Lung (tissue), 12 donors: ENCODE data around the gene MARK2. TPM values are rescaled to one million over a fixed set of nuclear protein-coding genes. Genes with fewer than 3 reads are reported as not detected.
"Not testable (repeated sequence)": the region's sequence is repeated elsewhere in the genome, so short reads cannot be mapped to it uniquely, and the experiment has no call there.

Source experiments
- ATAC-seq: fragments of 200-7000 bp; cut with Tn5 transposase; one replicate; pipeline ENCODE4 v1.9.1; 2020; ENCODE audit warnings: moderate number of reproducible peaks; ENCODE audit not compliant: insufficient read depth, low FRiP score
- DNase-seq, 3 donors: peaks; one replicate each; pipeline ENCODE4 v3.0.0-alpha.2; 2013 to 2017
- H3K27ac ChIP-seq, 2 donors: one replicate each; pipeline ENCODE4 v1.5.1; 2013; ENCODE audit warnings: mild to moderate bottlenecking in 2 of 2, moderate library complexity in 2 of 2, control low read depth in 1 of 2, inconsistent platforms in 1 of 2, low read depth in 1 of 2, low read length in 1 of 2
- H3K27me3 ChIP-seq, 3 donors: one replicate each; pipeline ENCODE4 v1.5.1; 2013; ENCODE audit warnings: low read length in 2 of 3; ENCODE audit not compliant: control insufficient read depth in 3 of 3, insufficient read depth in 3 of 3
- H3K36me3 ChIP-seq, 4 donors: one replicate each; pipeline ENCODE4 v1.5.1; 2013; ENCODE audit warnings: low read length in 4 of 4, mild to moderate bottlenecking in 1 of 4, moderate library complexity in 1 of 4; ENCODE audit not compliant: control insufficient read depth in 4 of 4, insufficient read depth in 4 of 4
- H3K4me1 ChIP-seq, 5 donors: one replicate each; pipeline ENCODE4 v1.5.1; 2013; ENCODE audit warnings: low read length in 5 of 5, mild to moderate bottlenecking in 2 of 5, moderate library complexity in 1 of 5; ENCODE audit not compliant: control insufficient read depth in 5 of 5, insufficient read depth in 5 of 5
- H3K4me3 ChIP-seq: one replicate; pipeline ENCODE4 v1.5.1; 2013; ENCODE audit warnings: mild to moderate bottlenecking, control low read depth, moderate library complexity
- H3K9ac ChIP-seq, 2 donors: one replicate each; pipeline ENCODE4 v1.5.1; 2013; ENCODE audit warnings: low read length in 2 of 2, control low read depth in 1 of 2; ENCODE audit not compliant: insufficient read depth in 1 of 2
- H3K9me3 ChIP-seq, 4 donors: one replicate each; pipeline ENCODE4 v1.5.1; 2013; ENCODE audit warnings: low read length in 3 of 4, mild to moderate bottlenecking in 1 of 4, moderate library complexity in 1 of 4; ENCODE audit not compliant: control insufficient read depth in 4 of 4, insufficient read depth in 3 of 4
- WGBS, 2 donors: extraction: QIAGEN DNeasy Blood & Tissue Kit; methylation state at CpG; one replicate each; pipeline ENCODE4 v1.1.7; 2013; 5-methylcytosine and 5-hydroxymethylcytosine counted together
- polyA plus RNA-seq, 2 donors: library from polyadenylated mRNA; stranded (reverse); fragments of 200-250 nt; gene quantifications; one replicate each; pipeline ENCODE4 v1.2.1, GENCODE V29; 2013
- total RNA-seq, 2 donors: library from RNA; depleted of rRNA in 1 of 2; stranded (reverse); fragments of >200 nt in 1 of 2; gene quantifications; one replicate each; pipeline ENCODE4 v1.2.1, GENCODE V29; 2014 to 2021
- TF ChIP-seq, protein P1 (sequence below): IDR thresholded peaks from 2 replicates; pipeline ENCODE4 v1.5.1; 2012; ENCODE audit warnings: mild to moderate bottlenecking; ENCODE audit errors: control extremely low read depth, extremely low read depth
- donor health status: control.
- donor health status: control.
- donor health status: Bipolar disorder and iron deficiency.
- donor health status: healthy.
- donor health status: DM: yes; HTN: yes; CAD: no.

The MARK2 gene
- total and polyA plus RNA-seq, 4 donors, result 15.5 to 42.9 (median 32.3) TPM

DNA sequence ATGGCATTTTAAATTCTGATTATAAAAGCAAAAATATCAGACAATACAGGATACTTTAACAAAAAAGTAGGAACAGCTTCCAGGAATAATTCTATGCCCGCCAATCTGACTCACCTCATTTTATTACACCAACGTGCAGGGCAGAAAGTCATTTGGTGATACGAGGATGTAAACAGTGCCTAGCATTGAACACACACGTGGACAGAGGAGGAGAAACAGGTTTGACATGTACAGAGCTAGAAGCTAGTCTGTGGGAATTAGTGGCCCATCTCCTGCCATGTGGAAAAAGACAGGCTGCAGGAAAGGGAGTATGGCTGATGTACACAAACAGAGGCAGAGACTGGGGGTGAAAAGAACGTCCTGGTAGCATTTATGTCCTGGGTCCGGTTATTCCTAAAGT is 34.7 kb upstream of the MARK2 start:
- DNase-seq, result peak in 1 of 3 donors; percentile 5
- H3K27me3 ChIP-seq, result no peaks in the 10 kb centered on the region
- H3K36me3 ChIP-seq, result no peaks in the 10 kb centered on the region
- H3K9ac ChIP-seq, result no peak overlapping the region
- no peak overlapping the region for H3K4me3 ChIP-seq
- H3K9me3 ChIP-seq, result no peaks in the 10 kb centered on the region
- WGBS, 2 donors, result 77 to 87% methylated on average over 6 of the region's 6 CpGs
- H3K27ac ChIP-seq, result no peak overlapping the region
- no peak for ATAC-seq
- TF ChIP-seq, protein P1, sequence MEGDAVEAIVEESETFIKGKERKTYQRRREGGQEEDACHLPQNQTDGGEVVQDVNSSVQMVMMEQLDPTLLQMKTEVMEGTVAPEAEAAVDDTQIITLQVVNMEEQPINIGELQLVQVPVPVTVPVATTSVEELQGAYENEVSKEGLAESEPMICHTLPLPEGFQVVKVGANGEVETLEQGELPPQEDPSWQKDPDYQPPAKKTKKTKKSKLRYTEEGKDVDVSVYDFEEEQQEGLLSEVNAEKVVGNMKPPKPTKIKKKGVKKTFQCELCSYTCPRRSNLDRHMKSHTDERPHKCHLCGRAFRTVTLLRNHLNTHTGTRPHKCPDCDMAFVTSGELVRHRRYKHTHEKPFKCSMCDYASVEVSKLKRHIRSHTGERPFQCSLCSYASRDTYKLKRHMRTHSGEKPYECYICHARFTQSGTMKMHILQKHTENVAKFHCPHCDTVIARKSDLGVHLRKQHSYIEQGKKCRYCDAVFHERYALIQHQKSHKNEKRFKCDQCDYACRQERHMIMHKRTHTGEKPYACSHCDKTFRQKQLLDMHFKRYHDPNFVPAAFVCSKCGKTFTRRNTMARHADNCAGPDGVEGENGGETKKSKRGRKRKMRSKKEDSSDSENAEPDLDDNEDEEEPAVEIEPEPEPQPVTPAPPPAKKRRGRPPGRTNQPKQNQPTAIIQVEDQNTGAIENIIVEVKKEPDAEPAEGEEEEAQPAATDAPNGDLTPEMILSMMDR, result no peak
- H3K4me1 ChIP-seq, result no peaks in the 10 kb centered on the region

DNA sequence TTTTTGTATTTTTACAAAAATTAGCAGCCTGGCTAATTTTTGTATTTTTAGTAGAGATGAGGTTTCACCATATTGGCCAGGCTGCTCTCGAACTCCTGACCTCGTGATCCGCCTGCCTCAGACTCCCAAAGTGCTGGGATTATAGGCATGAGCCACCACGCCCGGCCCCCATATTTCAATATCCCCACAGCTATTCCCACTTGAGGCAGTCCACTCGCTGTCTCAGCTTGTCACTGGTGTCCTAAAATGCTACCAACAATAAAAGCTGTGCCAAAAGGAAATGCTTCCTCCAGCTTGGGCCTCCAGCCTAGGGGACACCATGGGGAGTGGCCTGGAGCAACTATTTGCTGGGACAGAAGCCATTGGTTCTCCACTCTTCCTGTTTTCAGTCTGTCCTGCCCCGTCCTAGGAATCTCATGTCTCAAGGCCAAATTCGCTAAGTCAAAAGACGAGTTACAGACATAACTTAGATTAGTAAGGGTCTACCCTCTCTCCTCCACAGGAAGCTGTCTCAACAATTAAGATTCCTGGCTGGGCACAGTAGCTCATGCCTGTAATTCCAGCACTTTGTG is 33.0 kb upstream of the MARK2 start:
- DNase-seq (peak in 2 of 3 donors; percentile 8 to 43), ATAC-seq (no peak)
- Histone ChIP-seq H3K9ac (no peak overlapping the region), H3K4me1 (no peaks in the 10 kb centered on the region), H3K36me3 (no peaks in the 10 kb centered on the region), H3K27ac (peak overlapping the region in 1 of 2 donors; percentile 70), H3K4me3 (no peak overlapping the region), H3K9me3 (no peaks in the 10 kb centered on the region), H3K27me3 (no peaks in the 10 kb centered on the region)
- TF ChIP-seq, protein P1, result no peak
- 65 to 84% methylated on average over 9 of the region's 9 CpGs for WGBS, 2 donors

DNA sequence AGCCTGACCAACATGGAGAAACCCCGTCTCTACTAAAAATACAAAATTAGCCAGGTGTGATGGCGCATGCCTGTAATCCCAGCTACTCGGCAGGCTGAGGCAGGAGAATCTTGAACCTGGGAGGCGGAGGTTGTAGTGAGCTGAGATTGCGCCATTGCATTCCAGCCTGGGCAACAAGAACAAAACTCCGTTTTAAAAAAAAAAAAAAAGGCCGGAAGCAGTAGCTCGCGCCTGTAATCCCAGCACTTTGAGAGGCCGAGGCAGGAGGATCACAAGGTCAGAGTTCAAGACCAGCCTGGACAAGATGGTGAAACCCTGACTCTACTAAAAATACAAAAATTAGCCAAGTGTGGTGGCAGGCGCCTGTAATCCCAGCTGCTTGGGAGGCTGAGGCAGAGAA is 28.5 kb upstream of the MARK2 start:
- 80 to 84% methylated on average over 11 of the region's 11 CpGs for WGBS, 2 donors
- not testable (repeated sequence) for H3K4me3 ChIP-seq, H3K27me3 ChIP-seq, H3K36me3 ChIP-seq, ATAC-seq, H3K9ac ChIP-seq, DNase-seq, H3K9me3 ChIP-seq, H3K27ac ChIP-seq
- peaks cover 0 to 20% (median 0%) of the 10 kb centered on the region in 5 donors for H3K4me1 ChIP-seq

DNA sequence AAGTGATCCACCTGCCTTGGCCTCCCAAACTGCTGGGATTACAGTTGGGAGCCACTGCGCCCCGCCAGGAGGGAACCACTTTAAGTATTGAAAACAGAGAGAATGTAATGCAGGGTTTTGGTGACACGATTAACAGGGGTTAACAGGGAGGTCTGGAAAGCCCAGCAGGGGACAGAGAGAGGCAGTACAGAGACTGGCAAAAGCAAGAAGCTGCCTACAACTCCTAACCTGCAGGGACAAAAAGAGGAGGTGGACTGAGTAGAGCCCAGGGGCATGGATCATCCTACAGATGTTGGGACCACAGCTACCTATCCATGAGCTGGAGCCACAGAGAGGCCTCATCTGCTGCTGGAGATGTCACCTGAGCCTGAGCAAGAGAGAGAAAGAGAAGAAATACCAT is 27.4 kb upstream of the MARK2 start:
- ATAC-seq (no peak), DNase-seq (no peak)
- H3K4me3 ChIP-seq, result no peak overlapping the region
- H3K4me1 ChIP-seq, result peaks cover 0 to 22% (median 0%) of the 10 kb centered on the region in 5 donors
- no peaks in the 10 kb centered on the region for H3K9me3 ChIP-seq
- 86 to 96% methylated on average over 3 of the region's 3 CpGs for WGBS, 2 donors
- H3K9ac ChIP-seq, result no peak overlapping the region
- H3K27me3 ChIP-seq, result no peaks in the 10 kb centered on the region
- TF ChIP-seq, protein P1, result no peak
- H3K36me3 ChIP-seq, result peaks cover 0 to 7% (median 3%) of the 10 kb centered on the region in 4 donors
- no peak overlapping the region for H3K27ac ChIP-seq
